ENCODE data around the gene MAL. TPM values are rescaled to one million over a fixed set of nuclear protein-coding genes. Genes with fewer than 3 reads are reported as not detected.
"Not testable (repeated sequence)": the region's sequence is repeated elsewhere in the genome, so short reads cannot be mapped to it uniquely, and the experiment has no call there.

Gene MAL
- total and polyA plus RNA-seq, 2 experiments from 2014 or later, result 0.24 to 0.31 TPM

- Mint-ChIP-seq H3K27ac (no peak overlapping the region), H3K4me1 (peaks cover 7% of the 10 kb centered on the region), H3K36me3 (ENCODE audit: low read depth) (peaks cover 11% of the 10 kb centered on the region; the same call in 1 of the 3 replicates), H3K4me3 (no peak overlapping the region), H3K27me3 (ENCODE audit: insufficient read depth, low read depth, poor library complexity) (peaks cover 19% of the 10 kb centered on the region), H3K9me3 (peaks cover 11% of the 10 kb centered on the region)
- Histone ChIP-seq H3K9me2 (ENCODE audit: insufficient read depth) (no peaks in the 10 kb centered on the region), H3K79me2 (replicated peaks; ENCODE audit: insufficient read depth) (no peaks in the 10 kb centered on the region), H3K4me3 (no peak overlapping the region), H3K27me3 (ENCODE audit: insufficient read depth) (no peaks in the 10 kb centered on the region; the same call in 1 of the 2 replicates), H3K4me1 (ENCODE audit: insufficient read depth) (no peaks in the 10 kb centered on the region), H3K4me2 (no peak overlapping the region), H3F3A (replicated peaks; ENCODE audit: low read depth) (no peaks in the 10 kb centered on the region), H2AFZ (no peak overlapping the region), H4K20me1 (replicated peaks; ENCODE audit: insufficient read depth) (no peaks in the 10 kb centered on the region), H3K36me3 (ENCODE audit: insufficient read depth) (no peaks in the 10 kb centered on the region), H3K27ac (ENCODE audit: low read depth) (no peak overlapping the region)
- TF ChIP-seq ETS1 (IDR thresholded peaks at IDR 0.05), result no peak
- no peak for TF ChIP-seq EZH2 (IDR thresholded peaks at IDR 0.05; ENCODE audit: low read depth, unreplicated experiment)
- no peak for TF ChIP-seq JUNB (IDR thresholded peaks at IDR 0.05; ENCODE audit: unreplicated experiment)
- TF ChIP-seq, protein P1, sequence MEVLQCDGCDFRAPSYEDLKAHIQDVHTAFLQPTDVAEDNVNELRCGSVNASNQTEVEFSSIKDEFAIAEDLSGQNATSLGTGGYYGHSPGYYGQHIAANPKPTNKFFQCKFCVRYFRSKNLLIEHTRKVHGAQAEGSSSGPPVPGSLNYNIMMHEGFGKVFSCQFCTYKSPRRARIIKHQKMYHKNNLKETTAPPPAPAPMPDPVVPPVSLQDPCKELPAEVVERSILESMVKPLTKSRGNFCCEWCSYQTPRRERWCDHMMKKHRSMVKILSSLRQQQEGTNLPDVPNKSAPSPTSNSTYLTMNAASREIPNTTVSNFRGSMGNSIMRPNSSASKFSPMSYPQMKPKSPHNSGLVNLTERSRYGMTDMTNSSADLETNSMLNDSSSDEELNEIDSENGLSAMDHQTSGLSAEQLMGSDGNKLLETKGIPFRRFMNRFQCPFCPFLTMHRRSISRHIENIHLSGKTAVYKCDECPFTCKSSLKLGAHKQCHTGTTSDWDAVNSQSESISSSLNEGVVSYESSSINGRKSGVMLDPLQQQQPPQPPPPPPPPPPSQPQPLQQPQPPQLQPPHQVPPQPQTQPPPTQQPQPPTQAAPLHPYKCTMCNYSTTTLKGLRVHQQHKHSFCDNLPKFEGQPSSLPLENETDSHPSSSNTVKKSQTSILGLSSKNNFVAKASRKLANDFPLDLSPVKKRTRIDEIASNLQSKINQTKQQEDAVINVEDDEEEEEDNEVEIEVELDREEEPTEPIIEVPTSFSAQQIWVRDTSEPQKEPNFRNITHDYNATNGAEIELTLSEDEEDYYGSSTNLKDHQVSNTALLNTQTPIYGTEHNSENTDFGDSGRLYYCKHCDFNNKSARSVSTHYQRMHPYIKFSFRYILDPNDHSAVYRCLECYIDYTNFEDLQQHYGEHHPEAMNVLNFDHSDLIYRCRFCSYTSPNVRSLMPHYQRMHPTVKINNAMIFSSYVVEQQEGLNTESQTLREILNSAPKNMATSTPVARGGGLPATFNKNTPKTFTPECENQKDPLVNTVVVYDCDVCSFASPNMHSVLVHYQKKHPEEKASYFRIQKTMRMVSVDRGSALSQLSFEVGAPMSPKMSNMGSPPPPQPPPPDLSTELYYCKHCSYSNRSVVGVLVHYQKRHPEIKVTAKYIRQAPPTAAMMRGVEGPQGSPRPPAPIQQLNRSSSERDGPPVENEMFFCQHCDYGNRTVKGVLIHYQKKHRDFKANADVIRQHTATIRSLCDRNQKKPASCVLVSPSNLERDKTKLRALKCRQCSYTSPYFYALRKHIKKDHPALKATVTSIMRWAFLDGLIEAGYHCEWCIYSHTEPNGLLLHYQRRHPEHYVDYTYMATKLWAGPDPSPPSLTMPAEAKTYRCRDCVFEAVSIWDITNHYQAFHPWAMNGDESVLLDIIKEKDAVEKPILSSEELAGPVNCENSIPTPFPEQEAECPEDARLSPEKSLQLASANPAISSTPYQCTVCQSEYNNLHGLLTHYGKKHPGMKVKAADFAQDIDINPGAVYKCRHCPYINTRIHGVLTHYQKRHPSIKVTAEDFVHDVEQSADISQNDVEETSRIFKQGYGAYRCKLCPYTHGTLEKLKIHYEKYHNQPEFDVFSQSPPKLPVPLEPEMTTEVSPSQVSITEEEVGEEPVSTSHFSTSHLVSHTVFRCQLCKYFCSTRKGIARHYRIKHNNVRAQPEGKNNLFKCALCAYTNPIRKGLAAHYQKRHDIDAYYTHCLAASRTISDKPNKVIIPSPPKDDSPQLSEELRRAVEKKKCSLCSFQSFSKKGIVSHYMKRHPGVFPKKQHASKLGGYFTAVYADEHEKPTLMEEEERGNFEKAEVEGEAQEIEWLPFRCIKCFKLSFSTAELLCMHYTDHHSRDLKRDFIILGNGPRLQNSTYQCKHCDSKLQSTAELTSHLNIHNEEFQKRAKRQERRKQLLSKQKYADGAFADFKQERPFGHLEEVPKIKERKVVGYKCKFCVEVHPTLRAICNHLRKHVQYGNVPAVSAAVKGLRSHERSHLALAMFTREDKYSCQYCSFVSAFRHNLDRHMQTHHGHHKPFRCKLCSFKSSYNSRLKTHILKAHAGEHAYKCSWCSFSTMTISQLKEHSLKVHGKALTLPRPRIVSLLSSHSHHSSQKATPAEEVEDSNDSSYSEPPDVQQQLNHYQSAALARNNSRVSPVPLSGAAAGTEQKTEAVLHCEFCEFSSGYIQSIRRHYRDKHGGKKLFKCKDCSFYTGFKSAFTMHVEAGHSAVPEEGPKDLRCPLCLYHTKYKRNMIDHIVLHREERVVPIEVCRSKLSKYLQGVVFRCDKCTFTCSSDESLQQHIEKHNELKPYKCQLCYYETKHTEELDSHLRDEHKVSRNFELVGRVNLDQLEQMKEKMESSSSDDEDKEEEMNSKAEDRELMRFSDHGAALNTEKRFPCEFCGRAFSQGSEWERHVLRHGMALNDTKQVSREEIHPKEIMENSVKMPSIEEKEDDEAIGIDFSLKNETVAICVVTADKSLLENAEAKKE (CRISPR knock-in tag; IDR thresholded peaks at IDR 0.05), result no peak
- no peak for TF ChIP-seq EZH2phosphoT487 (IDR thresholded peaks at IDR 0.05; ENCODE audit: unreplicated experiment)
- no peak for ATAC-seq
- DNase-seq (ENCODE audit: low spot score), result no peak
Observed at GRCh38 chr2:95037384-95037839, 11.9 kb downstream of the MAL start.

DNA sequence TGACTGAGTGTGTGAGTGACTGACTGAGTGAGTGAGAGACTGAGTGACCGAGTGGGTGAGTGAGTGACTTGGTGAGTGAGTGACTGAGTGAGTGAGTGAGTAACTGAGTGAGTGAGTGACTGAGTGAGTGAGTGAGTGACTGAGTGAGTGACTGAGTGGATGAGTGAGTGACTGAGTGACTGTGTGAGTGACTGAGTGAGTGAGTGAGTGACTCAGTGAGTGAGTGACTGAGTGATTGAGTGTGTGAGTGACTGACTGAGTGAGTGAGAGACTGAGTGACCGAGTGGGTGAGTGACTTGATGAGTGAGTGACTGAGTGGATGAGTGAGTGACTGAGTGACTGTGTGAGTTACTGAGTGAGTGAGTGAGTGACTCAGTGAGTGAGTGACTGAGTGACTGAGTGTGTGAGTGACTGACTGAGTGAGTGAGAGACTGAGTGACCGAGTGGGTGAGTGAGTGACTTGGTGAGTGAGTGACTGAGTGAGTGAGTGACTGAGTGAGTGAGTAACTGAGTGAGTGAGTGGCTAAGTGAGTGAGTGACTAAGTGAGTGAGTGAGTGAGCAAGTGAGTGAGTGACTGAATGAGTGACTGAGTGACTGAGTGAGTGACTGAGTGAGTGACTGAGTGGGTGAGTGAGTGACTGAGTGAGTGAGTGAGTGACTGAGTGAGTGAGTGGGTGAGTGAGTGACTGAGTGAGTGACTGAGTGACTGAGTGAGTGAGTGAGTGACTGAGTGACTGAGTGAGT is 12.5 kb downstream of the MAL start:
- not testable (repeated sequence) for H4K20me1 ChIP-seq (replicated peaks; ENCODE audit: insufficient read depth); H3K4me3 ChIP-seq; H3K79me2 ChIP-seq (replicated peaks; ENCODE audit: insufficient read depth); H3F3A ChIP-seq (replicated peaks; ENCODE audit: low read depth); H3K27ac ChIP-seq (ENCODE audit: low read depth); H3K27ac Mint-ChIP-seq; H3K4me3 Mint-ChIP-seq; H3K9me2 ChIP-seq (ENCODE audit: insufficient read depth); H3K4me2 ChIP-seq; H3K4me1 ChIP-seq (ENCODE audit: insufficient read depth); H3K4me1 Mint-ChIP-seq; H2AFZ ChIP-seq; H3K36me3 ChIP-seq (ENCODE audit: insufficient read depth); H3K27me3 ChIP-seq (ENCODE audit: insufficient read depth); ATAC-seq; DNase-seq (ENCODE audit: low spot score)
- Mint-ChIP-seq H3K36me3 (ENCODE audit: low read depth) (peaks cover 11% of the 10 kb centered on the region; the same call in 1 of the 3 replicates), H3K27me3 (ENCODE audit: insufficient read depth, low read depth, poor library complexity) (peaks cover 18% of the 10 kb centered on the region), H3K9me3 (peaks cover 11% of the 10 kb centered on the region)
